ENCODE results near the gene NEAT1. TPM values are rescaled to one million over a fixed set of nuclear protein-coding genes. Genes with fewer than 3 reads are reported as not detected.

The NEAT1 gene
- total RNA-seq, 1 donor from 2014 or later: 1,527 TPM

- DNase-seq (ENCODE audit: low spot score): no peak
These were observed 10.3 kb downstream of the NEAT1 start for GRCh38 chr11:65432686-65433582.

- DNase-seq (ENCODE audit: low spot score): peak; percentile 37
These were observed 11.1 kb downstream of the NEAT1 start for GRCh38 chr11:65433657-65434056.

GRCh38 chr11:65434057-65434666, 11.6 kb downstream of the NEAT1 start:
- DNase-seq (ENCODE audit: low spot score): no peak

- peak; percentile 24 for DNase-seq (ENCODE audit: low spot score)
These were observed 12.2 kb downstream of the NEAT1 start for GRCh38 chr11:65434667-65435410.

- peak; percentile 43 for DNase-seq (ENCODE audit: low spot score)
These were observed 12.9 kb downstream of the NEAT1 start for GRCh38 chr11:65435411-65435931.

GRCh38 chr11:65435981-65436411, 13.4 kb downstream of the NEAT1 start:
- DNase-seq (ENCODE audit: low spot score): peak; percentile 87

GRCh38 chr11:65436412-65437032, 13.9 kb downstream of the NEAT1 start:
- no peak for DNase-seq (ENCODE audit: low spot score)

- peak; percentile 77 for DNase-seq (ENCODE audit: low spot score)
These were observed 15.0 kb downstream of the NEAT1 start for GRCh38 chr11:65437436-65438227.

- DNase-seq (ENCODE audit: low spot score): no peak
These were observed 15.9 kb downstream of the NEAT1 start for GRCh38 chr11:65438257-65439151.

- peak; percentile 59 for DNase-seq (ENCODE audit: low spot score)
These were observed 17.0 kb downstream of the NEAT1 start for GRCh38 chr11:65439331-65440181.

GRCh38 chr11:65440831-65441499, 18.4 kb downstream of the NEAT1 start:
- DNase-seq (ENCODE audit: low spot score): peak; percentile 71

GRCh38 chr11:65442842-65443331, 20.3 kb downstream of the NEAT1 start:
- DNase-seq (ENCODE audit: low spot score): peak; percentile 83

- peak; percentile 90 for DNase-seq (ENCODE audit: low spot score)
These were observed 21.9 kb downstream of the NEAT1 start for GRCh38 chr11:65444314-65445051.

GRCh38 chr11:65445101-65445603, 22.6 kb downstream of the NEAT1 start:
- DNase-seq (ENCODE audit: low spot score): no peak

GRCh38 chr11:65445604-65446445, 23.2 kb downstream of the NEAT1 start:
- DNase-seq (ENCODE audit: low spot score): peak; percentile 89

Data from mesenteric fat pad (tissue), 1 donor.